GM21717 (cell line): ENCODE results near the gene INTS6.
"Not testable (repeated sequence)": the region's sequence is repeated elsewhere in the genome, so short reads cannot be mapped to it uniquely, and the experiment has no call there.

Experiments
- ATAC-seq: cut with Tn5 transposase; IDR thresholded peaks from one replicate; pipeline ENCODE4 v1.9.1; 2021; ENCODE audit warnings: mild to moderate bottlenecking, moderate library complexity; ENCODE audit not compliant: unreplicated experiment

INTS6 gene

DNA sequence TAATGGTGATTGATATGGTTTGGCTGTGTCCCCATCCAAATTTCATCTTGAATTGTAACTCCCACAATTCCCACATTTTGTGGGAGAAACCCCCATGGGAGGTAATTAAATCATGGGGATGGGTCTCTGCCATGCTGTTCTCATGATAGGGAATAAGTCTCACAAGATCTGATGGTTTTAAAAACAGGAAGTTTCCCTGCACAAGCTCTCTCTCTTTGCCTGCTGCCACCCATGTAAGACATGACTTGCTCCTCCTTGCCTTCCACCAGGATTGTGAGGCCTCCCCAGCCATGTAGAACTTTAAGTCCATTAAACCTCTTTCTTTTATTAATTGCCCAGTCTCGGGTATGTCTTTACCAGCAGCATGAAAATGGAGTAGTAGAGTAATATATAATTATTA lies 37.5 kb downstream of the INTS6 start:
- ATAC-seq = not testable (repeated sequence)

DNA sequence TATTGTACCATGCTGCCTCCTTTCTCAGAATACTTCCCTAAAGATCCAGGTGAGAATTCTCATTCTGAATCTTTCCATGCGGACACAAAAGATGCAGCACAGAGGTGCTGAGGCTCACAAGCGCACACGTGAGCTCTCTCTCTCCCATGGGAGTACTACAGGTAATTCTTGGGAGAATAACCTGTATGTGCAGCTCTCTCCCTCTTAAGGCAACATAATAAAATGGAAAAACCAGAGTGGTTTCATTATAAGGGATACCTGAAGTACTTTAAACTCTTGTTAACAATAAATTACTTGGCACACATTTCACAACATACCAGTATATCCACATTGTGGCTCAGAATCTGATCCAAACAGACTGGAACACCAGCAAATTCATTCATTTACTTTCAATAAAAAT lies 40.4 kb downstream of the INTS6 start:
- ATAC-seq = no peak

DNA sequence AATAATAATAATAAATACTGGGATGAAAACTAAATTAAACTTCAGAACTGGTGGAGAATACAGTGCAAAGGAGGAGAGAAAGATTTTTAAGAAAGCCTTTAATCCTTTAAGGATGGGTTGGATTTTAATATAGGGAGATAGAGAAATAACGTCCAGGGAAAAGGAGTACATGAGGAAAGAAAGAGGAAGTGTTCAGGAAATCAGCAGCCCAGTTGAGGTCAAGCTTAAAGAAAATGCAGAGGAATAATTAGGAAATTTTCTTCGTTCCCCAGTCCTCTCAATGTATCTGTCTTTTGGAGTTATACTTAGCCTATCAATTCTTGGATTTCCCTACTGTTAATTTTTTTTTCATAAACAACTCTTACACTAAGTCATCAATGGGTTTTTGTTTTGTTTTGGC lies 47.7 kb downstream of the INTS6 start:
- ATAC-seq = no peak

DNA sequence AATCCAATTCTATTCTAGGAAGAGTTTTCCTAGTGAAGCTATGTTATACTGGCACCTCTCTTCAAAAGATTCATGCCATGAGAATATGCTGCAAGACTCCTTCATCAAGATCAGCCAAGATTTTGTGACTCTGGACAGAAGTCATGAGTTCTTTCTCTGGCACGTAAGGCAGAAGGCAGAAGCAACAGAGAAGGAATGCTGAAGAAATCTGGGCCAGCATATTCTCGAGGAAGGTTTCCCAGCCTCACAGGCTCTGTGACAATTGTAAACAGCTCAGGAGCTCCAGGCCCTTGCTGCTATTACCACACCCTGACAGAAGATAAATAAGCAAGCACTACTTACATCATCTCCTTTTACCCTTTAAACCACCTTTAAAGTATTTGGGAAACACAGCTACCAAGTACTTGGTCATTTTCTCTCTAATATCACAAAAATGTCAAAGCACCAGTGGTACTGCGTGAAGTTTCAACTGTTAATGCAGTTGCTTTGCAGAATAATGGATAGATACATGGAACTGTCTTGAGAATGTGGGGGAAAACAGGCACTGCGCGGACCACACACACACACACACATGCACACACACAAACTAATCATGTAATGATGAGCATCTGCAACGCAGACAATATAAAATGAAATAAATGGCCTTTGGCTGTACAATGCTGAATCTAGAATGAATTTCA lies 55.4 kb downstream of the INTS6 start:
- ATAC-seq = no peak

DNA sequence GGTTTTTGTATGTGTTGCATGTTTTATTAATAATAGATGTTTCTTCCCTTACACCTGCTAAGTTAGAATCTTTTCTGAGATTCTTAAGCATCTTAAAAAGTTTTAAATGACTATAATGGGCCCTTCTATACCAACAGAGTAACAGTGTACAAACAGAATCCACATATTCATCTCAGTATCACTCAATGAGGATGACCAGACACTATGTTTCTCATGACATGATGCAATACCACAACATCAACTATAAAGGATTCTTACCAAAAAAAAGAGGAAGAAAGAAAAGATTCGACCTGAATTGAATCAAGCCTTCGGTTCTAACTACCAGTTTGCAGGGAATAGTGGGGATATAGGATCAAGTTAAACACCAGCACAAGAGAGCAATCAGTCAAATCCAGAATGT lies 56.5 kb downstream of the INTS6 start:
- ATAC-seq = peak; percentile 71

DNA sequence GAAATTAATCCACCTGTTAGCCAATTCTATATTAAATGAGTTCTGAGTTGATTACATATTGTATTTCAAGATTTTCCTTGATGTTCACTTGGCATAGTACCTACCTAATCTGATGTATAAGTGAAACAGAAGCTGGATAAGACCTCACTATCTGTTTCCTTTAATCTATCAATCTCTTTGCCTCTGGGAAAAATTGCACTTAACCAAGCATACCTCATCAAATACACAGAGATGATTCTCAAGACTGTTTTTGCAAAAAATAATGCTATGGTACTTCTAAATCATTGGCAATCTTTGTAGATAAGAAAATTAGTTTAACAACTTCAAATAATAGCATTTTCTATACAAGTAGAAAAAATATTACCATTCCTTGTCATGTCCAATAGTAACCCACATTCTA lies 58.1 kb downstream of the INTS6 start:
- no peak for ATAC-seq

DNA sequence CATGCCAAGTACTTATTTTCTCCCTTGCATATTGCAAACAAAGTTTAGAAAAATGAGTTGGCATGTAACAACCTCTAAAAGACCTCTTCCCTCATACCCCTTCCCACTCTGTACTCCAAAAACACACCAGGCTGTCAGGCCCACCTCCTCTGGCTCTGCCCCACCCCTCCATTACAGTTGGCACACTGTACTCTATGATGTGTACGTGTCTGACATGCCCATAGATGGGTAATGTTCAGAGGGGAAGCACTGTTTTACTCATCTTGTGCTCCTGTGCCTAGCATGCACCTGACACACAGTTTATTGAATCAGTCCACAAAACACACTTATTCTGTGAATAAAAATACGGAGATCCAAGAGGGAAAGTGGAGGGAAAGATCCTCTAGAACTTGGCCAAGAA lies 67.7 kb downstream of the INTS6 start:
- no peak for ATAC-seq

DNA sequence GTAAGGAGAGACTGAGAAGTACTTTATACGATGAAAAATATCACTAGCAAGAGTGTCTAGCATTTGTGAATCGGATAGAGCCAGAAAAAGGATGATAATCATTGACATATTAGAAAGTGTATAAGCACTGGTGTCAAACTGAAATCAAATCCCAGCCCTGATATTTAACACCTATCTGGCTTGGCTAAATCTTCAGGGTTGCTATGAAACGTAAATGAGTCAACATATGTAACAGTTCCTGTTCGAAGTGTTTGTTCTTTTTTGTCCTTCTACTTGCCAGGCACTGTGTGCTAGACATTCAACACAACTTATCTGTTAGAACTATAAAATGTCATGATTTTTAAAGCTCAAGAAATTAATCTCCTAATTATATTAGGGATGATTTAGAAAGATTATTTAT lies 72.6 kb downstream of the INTS6 start:
- ATAC-seq = no peak

DNA sequence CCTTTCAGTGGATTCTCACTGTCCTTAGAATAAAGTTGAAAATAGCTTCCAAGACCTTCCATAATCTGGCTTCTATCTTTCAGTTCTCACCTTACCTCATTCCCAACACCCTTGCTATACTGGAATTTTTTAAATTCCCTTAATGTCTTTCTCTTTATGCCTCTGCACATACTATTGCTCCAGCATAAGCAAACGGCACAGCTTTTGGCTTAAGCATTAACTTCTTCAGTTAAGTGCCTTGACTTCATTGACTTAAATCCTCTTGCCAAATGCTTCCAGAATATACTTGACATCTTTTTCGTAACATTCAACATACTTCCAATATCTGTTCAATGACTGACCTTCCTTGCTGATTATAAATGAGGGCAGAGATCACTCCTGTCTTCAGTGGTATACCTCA lies 79.4 kb downstream of the INTS6 start:
- no peak for ATAC-seq

DNA sequence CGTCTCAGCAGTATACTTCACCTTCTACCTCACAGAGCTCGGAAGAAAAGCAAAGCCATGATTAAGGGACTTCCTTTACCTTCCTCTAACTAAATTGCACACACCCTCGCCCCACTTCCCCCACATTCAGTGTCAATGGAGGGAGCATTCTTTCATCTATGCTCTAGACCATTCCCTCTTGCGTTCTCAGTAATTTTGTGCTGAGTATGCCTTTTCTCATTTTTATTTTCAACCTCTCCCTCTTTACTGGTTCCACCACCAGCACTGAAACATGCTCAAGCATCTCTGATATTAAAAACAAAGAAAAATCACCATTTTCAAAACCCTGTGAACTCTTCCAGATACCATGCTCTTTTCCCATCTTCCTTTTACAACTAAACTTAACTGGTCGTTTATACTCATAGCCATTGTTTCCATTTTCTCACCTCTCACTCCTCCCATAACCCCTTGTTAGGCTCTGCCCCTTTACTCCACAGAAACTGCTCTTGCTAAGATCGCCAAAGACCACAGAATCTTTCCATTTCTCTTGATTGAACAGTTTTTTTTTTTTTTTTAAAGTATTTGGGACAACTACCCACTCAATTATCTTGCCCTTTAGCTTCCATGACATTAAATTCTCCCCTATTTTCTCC lies 81.0 kb downstream of the INTS6 start:
- no peak for ATAC-seq

DNA sequence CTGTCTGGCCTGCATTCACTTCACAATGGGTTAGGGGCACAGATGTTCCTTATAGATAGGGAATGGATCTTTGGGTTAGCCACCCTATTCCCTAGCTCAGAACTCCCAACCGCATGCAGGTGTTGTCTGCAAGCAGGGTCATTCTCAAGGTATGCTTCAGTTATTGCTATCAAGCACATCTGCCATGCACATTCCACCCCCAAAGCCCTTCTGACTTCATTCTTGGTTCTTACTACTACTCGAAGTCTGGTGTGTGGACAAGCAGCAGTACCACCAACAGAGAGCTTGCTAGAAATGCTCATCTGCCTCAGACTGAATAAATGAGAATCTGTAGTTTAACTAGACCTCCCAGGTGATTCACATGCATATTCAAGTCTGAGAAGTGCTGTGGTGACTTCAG lies 82.0 kb downstream of the INTS6 start:
- ATAC-seq = no peak

DNA sequence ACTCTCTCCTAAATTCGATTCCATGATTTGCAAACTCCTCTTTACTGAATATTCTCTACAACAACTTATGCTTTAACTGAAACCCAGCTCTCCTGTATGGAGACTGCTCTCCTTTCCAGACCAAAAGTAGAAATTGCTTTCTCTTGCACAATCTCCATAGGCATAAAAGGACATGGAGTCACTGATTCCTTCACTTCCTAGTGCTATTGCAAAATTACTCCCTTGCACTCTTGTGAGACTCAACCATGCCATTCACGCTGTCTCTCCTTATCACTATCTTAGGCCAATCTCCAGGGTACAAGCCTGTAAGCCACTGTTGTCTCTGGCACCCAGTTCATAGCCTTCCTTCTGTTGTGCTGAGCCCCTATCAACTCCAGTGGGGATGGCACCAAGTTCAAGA lies 82.7 kb downstream of the INTS6 start:
- ATAC-seq = no peak

DNA sequence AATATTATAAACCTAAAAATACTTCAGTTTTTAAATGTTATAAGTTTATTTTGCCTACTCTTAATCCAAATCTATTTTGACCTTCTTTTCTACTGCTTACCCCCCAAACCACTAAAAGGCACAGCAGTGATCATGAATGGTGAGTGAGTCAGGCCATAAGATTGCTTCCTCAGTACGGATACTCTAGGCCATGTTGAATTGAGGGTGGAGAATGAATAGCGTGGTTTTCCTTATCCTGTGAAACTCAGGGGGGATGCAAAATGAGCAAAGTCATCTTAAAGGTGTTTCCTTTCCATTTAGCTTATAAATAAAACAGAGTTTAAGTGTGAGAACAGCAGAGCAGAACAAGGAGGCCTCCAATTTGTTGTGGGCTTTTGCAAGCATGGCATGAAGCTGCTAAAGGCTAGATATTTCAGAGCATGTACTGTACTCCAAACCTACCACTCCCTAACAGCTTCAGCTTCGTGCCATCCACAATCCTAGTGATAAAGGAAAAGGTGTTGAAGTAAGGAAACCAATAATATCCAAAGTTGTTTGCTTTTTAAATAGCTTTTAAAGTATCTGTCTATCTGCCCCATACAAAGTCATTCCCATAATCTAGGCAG lies 88.3 kb downstream of the INTS6 start:
- no peak for ATAC-seq

DNA sequence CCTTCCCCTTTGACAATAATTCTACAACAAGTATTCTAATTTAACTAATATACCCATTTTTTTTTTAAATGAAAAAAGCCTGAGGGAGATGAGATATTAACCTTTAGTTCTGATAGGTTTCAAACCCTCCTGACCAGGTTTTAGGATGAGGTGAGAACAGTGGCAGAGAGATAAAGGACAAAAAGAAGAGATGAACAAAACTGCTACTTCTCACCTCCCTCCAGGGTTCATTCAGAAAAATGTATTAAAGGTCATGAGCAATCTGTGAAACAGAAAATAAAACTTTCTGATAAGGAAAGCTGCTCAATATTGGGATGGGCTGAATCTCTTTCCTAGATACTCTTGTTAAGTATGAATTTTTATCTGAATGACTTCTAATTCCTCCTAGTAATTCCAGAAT lies 89.2 kb downstream of the INTS6 start:
- ATAC-seq = no peak

DNA sequence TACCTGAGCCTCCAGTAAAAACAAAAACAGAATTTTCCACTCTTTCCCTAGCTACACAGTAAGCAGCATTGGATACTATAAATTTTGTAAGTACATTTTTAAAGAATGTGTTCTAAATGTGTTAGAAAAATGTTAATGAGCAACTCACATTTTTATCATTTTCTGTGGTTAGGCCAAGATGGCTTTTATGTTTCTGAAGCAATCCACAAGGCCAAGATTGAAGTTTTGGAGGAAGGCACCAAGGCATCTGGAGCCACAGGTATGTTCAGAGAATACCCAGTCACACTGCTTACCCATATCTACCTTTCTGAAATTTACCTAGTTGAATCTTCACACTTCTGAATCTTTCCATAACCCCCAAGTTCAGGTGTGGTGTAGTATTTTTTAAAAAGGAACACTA lies 91.7 kb downstream of the INTS6 start:
- ATAC-seq = no peak

DNA sequence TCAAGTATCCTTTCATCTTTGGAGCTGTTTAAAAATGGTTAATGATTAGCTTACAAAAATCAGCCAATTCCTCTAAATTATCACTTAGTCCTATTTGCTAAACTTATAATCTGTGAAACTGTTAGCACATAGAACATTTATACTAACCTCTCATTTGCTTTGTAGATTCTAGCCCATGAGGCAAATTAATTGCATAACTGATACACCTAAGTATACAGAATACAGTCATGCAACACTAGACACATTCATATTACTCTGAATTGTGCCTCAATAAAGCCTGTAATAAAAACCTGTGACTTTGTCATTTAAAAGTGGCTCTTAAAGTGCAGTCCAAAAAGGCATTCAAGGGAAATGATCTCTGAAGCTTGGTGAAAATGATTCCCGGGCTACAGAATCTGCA lies 92.3 kb downstream of the INTS6 start:
- no peak for ATAC-seq

DNA sequence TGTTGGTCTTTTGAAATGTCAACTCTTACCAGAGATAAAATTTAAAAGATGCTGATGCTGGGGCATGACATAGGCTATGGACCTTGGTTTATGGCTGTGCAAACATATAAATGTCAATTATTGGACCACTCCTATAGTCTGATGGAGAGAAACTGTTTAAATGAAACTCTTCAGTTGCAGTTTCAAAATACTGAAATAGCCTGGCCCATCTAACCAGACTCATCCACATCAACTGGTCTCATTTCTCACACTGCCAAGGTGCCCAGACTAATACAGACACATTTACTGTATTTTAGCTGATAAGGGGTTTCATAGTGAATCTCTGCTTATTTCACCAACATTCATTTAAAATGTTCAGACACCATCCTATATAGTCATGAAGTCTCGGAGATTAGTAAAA lies 93.5 kb downstream of the INTS6 start:
- no peak for ATAC-seq

DNA sequence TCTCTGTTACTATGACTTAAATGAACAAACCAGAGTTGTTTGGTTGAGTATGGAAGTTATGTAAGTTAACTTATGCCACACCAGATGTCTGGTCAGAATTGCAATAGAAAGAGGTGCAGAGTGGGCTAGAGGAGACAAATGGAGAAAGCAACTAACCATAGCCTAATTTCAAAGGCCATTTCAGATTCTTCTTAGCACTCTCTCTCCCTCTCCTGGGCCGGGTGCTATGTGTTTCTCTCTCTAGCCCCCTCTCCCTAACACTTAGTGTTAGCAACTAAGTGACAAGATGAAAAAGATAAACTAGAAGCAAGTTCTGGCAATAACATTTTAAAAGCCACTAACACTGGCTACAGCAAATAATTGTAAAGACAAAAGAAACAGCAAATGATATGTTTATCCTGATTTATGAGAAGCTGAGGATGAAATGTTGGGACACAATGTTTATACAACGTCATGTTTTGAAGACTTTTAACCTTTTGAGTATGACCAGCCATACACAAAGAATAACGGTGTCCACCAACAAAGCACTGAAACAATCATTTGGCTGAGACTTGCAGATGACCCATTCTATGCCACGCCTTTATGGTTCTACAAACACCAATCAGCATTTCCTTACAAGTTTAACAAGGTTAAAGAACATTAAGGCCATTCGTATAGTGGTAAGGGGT lies 94.8 kb downstream of the INTS6 start:
- no peak for ATAC-seq

DNA sequence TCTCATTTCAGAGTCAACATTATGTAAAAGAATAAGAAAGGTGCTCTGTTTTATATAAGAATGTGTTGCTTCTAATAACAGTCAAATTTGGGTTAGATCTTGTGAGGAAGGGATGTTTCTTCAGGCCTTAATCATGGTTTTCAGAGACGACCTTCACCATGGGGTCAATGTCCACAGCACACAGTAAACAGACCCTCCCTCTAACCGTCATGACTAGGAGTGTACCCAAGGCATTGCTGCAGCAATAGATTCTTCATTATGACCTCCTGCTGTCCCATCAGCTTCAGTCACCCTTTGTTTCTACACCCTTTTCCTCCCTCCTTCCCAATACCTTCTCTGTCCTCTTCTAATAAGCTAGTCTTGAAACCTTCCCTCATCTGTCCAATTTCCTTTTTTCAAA lies 97.6 kb downstream of the INTS6 start:
- no peak for ATAC-seq

DNA sequence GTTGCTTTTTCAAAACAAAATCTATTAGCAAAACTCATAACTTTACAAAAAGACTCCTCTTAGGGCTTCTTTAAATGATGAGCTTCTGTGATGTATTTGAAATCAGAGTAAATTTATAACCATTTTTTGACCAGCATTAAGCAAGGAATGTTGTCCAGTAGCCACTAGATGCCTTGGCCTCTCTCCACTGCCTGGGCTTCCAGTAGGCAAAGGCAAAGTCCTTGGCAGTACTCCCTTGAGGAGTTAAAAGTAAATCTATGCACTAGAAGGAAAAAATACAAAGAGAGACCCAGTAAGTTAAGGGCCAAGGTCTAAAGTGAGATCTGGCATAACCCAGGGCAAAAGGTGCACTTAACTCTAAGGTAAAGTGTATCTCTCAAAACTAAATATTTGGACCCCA lies 103.8 kb downstream of the INTS6 start:
- ATAC-seq = no peak

DNA sequence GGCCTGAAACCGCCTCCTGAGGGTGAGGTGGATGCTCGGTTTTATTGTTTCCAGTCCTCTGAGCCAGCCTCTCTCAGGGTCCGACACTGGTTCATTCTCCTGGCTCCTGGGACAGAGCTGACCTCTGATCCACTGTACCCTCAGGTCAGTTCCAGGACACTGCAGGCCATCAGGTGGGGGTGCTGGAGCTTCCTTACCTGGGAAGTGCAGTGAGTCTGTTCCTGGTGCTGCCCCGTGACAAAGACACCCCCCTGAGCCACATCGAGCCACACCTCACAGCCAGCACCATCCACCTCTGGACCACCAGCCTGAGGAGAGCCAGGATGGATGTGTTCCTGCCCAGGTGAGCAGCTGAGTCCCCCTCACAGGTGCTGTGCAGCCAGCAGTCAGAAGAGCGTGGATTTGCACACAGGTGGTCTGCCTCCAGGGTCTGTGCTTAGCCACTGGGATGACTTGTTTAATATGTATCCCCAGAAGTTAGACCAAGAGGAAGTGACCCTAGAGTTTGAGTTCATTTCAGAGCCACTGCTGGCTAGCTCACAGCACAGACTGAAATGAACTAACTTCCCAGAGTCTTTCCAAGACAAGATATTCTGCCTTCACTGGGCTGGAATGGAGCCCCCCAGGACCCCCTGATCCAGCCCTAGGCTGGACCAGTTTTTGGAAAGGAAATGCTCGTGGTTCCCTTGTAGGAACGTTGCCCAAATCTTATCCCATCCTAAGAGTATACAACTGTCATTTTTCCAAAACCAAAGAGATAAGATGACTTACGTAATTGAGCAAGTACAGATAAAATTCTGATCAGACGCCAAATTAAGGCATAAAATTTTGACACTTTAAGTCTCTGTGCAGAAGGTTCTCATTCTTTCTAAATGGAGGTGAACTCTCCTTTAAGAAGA lies 104.5 kb downstream of the INTS6 start:
- ATAC-seq = no peak
